GM18861 (cell line): ENCODE results near the gene SPATA13.
"Not testable (repeated sequence)": the region's sequence is repeated elsewhere in the genome, so short reads cannot be mapped to it uniquely, and the experiment has no call there.

Source experiments
- ATAC-seq: cut with Tn5 transposase; IDR thresholded peaks from one replicate; pipeline ENCODE4 v1.9.1; 2021; ENCODE audit not compliant: unreplicated experiment

The SPATA13 gene

DNA sequence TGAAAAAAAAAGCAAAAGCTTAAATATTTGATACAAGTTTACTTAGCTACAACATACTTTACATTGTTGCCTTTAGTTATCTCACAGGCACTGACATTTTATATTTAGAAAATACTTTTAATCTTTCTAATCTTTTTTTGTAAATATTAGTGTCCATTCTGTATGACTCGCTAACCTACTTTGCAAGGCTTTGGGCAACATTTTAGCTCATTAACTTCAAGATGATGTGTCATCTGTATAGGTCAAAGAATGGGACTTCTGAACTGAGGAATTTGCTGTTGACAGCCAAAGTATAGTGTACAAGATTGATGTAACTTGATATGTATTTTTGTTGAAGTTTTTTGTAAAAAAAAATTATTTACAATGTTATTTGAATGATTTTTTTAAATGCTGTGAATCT is 146.1 kb downstream of the SPATA13 start:
- no peak for ATAC-seq

DNA sequence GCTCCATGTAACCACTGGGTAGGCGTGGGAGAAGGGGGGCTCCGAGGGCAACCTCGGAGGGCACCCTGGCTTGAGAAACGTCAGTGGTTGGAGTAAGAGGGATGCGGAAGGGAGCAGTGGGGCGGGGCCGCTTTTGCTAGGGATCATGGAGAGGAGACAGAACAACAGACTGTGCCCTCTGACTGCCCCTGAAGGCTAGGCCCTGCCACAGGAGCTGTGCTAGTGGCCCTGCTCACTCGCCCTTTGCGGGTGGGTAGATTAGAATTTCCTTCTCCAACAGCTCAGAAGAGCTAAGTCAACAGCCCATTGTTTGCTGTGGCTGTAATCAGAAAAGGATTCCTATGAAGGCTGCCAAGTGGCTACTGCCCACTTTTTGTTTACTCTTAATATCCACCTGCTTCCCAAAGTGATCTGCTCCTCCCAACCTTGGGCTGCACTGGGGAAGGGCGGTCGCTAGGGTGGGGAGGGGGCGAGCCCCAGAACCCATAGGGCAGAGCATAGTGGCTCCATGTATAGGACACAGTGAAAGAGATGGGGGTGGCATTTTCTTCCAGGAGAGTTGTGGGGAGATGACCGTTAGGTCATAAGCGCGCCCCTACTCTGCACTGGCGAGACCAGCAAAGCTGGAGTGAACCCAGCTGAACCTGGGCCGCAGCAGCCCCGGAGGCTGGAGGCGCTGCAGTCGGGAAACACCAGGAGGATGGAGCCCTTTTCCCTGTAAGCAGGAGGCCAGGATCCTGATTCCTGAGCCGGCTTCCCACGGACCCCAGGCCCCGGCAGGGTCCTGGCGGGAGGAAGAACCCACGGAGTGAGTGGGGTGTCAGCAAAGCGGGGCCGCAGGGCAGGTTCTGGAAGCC is 146.9 kb downstream of the SPATA13 start:
- no peak for ATAC-seq

DNA sequence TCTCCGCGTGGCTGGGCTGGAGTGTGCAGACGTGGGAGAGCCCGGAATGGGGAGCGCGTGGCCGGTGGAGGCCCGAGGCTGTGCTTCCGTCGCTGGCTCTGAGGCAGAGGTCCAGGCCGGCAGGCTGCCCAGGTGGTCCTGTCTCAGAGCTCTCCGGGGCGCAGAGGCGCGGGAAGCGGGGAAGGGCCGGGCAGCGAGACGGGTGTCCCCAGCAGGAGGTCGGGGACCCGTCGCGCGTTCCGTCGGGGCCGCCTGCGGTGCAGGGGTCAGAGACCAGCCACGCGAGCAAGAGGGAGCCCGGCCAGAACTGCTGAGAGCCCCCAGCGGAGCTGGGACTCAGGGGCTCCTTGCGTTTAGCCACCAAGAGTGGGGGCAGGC is 147.5 kb downstream of the SPATA13 start:
- ATAC-seq = no peak

DNA sequence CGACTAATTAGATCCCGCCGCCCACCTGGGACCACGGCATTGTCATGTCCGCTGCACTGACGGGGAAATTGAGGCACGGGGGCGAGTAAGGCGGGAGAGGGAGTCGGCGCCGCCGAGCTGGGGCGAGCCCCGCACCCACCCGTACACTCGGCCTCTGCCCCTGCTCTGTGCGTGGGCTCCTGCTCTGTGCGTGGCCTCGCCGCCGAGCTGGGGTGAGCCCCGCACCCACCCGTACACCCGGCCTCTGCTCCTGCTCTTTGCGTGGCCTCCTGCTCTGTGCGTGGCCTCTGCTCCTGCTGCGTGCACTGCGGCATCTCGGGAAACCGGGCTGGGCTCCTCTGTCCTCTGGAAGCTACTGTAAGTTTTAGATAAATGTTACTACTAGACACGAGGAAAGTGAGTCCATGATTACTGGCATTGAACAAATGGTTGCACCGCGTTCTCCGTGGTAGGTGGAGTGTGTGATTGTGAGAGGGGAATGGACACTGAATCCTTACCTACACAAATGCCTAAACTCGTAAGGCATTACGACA is 148.0 kb downstream of the SPATA13 start:
- ATAC-seq = no peak

DNA sequence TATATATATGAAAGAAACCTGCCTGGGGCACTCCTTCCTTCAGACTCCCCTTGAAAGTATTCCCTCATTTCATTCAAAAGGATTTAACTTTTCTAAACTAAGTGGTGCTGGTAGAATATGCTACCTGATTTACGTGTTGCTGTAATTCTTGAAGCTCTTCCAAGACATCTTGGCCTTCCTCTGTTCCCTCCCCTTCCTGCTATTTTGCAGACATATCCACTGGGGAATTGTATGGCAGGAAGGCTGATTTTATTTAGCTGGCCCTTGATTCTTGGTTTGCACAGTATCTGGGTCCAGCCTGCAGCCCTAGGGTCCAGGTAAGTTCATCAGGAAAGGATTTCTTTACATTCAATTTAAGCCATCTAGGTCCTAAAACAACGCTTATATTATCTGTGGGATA is 148.8 kb downstream of the SPATA13 start, which contains the start of gene C1QTNF9:
Gene C1QTNF9, plus strand, starts transcription at position 281 of the 400 bp plus-strand sequence. CDS start 6,424 bp downstream, outside the sequence.
- not testable (repeated sequence) for ATAC-seq

DNA sequence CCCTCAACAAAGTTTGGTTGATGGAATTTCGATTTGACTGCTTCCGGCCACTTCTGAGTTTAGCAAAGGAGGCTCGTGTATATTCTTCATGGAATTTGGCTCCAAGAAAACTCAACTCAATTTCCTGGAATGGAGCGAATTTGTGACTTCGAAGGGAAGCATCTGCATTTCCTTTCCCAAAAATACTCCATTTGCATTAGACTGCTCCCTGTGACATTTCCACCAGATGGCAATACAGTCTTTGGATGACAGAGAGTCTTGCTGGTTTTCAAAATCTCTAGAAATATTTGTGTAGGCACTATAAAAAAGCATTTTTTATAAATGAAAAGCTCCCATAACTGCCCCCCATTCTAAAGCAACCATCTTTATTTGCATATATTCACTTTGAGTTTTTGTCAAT is 152.9 kb downstream of the SPATA13 start:
- no peak for ATAC-seq

DNA sequence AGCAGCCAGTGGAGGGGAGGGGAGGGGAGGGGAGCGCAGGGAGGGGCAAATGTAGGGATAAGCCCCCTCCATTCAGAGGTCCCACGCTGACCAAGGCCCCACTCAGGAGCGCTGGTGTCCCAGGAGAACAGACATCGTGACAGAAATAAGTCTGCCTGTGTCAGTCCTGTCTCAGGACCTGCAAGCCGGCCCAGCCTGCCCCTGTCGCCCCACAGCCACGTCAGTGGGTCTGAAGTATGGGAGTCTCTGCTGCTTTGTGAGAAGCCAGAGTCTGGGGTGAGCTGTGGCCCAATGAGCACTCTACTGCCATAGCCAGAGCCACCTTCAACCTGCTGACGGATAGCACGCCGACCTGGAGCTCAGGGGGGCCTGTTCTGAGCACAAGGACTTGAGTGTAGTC is 157.3 kb downstream of the SPATA13 start:
- not testable (repeated sequence) for ATAC-seq

DNA sequence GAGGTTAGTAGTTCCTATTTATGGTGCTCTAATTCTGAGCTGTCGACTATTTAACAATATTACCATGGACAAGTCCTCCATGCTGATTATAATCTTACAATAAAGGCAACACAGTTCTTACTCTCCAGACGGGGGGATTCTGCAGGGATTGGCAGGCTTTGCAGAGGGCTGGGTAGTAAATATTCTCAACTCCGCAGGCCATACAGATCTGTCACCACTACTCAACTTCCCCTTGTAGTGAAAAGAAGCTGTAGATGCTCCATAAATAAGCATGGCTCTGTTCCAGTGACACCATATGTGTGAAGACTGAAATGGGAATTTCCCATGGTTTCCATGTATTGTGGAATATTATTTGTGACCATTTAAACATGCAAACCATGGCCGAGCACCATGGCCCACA is 158.4 kb downstream of the SPATA13 start:
- ATAC-seq = not testable (repeated sequence)

DNA sequence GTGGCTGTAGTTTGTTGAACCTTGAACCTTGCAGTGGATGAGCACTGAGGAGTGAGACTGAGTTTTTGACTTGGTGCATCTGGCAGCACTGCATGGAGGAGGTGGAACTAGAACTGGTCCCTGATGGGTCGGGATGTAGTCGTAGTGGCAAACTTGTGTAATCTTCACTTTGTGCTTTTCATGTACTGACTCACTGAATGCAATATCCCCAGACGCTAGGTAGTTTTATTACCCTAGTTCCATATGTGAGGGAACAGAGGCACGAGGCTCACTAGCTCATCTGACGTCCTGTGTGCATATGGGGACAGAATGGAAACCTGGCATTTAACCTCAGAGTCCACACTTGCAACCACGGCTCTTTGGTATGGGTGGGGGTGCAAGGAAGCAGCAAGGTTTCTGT is 159.1 kb downstream of the SPATA13 start:
- ATAC-seq = not testable (repeated sequence)

DNA sequence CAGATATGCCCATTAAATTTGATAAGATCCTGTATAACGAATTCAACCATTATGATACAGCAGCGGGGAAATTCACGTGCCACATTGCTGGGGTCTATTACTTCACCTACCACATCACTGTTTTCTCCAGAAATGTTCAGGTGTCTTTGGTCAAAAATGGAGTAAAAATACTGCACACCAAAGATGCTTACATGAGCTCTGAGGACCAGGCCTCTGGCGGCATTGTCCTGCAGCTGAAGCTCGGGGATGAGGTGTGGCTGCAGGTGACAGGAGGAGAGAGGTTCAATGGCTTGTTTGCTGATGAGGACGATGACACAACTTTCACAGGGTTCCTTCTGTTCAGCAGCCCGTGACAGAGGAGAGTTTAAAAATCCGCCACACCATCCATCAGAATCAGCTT is 160.9 kb downstream of the SPATA13 start:
- not testable (repeated sequence) for ATAC-seq

DNA sequence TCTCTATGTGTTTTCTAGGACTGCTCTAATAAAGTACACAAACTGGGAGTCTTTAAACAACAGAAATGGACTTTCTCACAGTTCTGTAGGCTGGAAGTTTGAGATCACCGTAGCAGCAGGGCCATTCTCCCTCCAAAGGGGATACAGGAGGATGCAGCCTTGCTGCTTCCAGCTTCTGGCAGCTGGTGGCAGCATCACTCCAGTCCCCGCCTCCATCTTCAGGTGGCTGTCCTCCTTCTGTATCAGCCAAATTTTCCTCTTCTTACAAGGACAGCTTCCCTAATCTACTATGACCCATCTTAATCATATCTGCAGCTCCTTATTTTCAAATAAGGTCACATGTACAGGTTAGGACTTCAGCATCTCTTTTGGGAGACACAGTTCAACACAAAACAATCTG is 161.9 kb downstream of the SPATA13 start:
- ATAC-seq = not testable (repeated sequence)

DNA sequence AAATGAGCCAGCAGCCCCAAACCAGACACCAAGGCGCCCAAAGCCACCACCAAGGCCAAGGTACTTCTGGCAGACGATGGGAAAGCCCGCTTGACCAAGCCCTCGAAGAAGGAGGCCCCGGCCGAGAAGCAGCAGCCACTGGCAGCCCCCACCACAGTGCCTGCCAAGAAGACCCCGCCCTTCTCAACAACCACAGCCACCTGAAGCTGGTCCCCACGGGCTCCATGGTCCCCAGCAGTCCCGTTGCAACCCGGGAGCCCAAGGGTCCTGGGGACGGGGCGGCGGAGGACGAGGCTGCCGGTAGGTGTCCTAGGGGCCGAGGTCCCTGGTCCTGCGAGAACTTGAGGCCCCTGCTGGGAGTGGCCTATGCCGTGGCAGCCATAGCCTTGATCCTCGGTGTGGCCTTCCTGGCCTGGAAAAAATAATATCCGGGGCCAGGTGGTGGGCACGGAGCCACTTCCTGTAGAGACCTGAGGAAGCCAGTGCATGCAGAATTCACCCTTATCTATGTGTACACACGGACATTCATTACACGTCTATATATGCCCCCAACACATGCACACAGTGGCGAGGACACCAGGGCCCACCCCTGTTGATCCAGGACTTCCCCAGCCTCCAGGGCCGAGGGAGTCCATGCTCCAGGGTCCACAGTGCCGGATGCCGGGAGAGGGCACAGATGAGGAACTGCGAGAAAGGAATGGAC is 162.7 kb downstream of the SPATA13 start:
- no peak for ATAC-seq

DNA sequence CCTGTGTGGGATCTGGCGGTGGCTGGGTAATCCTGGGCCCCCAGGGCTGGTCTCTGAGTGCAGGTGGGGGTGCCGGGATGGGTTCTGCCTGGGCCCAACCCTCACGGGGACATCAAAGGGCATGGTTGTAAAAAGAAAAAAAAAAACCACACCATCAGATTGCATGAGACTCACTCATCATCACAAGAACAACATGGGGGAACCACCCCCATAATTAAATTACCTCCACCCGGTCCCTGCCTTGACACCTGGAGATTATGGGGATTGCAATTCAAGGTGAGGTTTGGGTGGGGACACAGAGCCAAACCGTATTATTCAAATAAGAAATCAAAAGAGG is 163.2 kb downstream of the SPATA13 start:
- no peak for ATAC-seq

DNA sequence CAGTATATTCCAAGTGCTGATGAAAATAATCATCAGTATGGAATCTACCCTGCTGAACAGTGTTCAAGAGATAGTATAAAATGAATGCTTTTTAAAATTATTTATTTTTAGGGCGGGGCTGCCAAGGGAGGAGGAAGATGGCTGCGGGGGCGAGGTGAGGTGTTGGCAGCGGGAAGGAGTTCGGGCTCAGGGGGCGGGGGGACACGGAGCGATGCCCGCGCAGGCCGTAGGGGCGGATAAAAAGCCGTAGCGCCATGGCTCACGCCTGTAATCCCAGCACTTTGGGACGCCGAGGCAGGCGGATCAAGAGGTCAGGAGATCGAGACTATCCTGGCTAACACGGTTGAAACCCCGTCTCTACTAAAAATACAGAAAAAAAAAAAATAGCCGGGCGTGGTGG is 167.1 kb downstream of the SPATA13 start:
- not testable (repeated sequence) for ATAC-seq

DNA sequence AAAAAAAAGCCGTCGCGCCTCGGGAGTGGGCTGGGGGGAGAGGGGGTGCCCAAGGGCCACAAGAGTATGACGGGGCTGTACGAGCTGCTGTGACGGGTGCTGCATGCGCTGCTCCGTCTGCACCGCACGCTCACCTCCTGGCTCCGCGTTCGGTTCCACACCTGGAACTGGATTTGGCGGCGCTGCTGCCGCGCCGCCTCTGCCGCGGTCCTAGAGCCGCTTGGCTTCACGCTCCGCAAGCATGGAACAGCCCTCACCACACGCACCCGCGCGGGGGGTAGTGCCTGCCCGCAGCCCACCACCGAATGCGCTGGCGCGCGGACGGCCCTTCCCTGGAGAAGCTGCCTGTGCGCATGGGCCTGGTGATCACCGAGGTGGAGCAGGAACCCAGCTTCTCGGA is 167.6 kb downstream of the SPATA13 start:
- ATAC-seq = no peak

DNA sequence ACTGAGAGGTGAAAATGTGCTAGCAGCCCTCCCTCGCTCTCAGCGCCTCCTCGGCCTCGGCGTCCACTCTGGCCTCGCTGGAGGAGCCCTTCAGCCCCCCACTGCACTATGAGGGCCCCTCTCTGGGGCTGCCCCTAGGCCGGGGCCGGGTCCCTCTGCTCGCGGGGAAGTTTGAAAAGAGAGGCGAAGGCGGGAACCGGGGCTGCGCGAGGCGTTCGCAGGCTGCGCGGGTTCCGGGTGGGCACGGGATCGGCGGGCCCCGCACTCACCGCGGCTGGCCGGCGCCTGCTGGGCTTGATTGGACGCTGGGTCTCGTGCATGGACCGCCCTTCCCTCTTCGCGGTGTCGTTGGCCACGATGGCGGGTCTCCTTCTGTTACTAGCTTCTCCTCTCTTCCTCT is 178.2 kb downstream of the SPATA13 start:
- ATAC-seq = no peak

DNA sequence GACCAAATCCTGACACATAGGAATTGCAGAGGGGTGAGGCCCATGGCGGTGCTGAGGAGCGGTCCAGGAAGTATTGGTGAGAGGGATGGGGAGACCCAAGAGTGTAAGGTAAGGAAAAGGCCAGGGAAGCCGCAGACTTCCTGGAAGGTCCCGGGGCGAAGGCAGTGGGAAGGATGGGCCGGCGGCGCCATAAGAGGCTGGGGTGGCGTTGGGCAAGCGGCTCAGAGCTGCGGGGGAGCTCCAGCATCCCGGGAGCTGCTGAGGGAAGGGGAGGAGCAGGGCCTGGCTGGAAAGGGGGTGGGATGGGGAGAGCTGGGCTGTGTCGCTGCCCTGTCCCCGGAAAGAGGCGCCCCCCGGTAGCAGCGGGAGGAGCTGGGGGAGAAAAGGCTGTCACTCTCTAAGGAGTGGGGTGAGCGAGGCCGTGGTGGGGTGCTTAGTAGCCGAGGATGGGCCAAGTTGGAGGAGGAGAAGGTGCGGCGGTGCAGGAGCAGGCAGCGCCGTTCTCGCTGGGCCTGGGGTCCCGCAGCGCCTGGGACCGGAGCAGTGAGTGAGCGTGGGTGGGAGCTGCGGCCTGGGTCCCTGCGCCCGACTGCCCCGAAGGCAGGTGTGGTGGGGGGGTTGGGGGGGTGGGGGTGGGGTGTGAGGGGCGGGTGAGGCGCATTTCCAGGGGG is 179.6 kb downstream of the SPATA13 start:
- no peak for ATAC-seq

DNA sequence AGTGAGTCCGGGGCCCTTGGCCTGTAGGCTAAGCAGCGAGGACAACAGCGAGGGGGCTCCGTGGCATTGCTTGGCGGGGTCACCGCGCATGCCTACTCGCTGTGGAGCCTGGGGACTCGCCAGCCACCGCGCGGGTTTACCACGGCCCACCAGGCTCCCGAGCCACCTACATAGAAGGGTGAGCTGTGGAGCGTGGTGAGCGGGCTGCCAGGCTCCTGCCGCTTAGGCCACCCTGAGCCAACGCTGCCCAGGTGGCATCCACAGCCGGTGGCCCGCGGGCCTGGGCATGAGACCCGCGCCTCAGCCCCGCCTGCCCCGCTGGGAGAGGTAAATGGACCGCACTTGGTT is 180.1 kb downstream of the SPATA13 start:
- no peak for ATAC-seq

DNA sequence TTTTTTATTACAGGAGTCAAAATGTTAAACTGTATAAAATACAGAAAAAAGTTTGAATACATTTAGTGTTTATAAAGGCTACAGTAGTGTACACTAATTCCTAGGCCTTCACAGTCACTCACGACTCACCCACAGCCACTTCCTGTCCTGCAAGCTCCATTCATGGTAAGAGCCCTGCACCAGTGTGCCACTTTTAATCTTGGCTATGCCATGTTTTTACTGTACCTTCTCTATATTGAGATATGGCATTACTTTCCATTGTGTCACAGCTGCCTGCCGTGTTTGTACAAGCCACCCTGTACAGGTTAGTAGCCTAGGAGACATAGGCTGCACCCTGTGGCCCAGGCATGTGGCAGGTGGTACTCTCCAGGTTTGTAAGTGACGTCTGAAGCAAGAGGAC is 180.9 kb downstream of the SPATA13 start:
- ATAC-seq = no peak

DNA sequence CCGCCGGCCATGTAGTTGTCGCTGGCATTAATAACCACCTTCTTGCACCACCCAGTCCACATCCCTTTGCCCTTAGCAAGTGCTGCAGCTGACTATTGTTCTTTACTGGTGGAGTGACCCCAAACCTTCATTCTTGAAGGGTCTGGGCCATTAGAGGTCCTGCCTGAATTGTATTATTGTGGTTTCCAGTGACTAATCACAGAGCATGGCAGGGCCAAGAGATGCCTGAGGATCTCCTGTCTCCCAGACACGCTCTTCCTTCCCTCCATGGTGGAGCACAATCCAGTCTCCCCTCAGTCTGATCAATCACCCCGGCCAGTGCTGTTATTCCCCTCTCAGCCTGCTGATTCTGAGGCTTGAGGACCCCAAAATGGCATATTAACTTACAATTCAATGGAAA is 187.9 kb downstream of the SPATA13 start:
- ATAC-seq = no peak

DNA sequence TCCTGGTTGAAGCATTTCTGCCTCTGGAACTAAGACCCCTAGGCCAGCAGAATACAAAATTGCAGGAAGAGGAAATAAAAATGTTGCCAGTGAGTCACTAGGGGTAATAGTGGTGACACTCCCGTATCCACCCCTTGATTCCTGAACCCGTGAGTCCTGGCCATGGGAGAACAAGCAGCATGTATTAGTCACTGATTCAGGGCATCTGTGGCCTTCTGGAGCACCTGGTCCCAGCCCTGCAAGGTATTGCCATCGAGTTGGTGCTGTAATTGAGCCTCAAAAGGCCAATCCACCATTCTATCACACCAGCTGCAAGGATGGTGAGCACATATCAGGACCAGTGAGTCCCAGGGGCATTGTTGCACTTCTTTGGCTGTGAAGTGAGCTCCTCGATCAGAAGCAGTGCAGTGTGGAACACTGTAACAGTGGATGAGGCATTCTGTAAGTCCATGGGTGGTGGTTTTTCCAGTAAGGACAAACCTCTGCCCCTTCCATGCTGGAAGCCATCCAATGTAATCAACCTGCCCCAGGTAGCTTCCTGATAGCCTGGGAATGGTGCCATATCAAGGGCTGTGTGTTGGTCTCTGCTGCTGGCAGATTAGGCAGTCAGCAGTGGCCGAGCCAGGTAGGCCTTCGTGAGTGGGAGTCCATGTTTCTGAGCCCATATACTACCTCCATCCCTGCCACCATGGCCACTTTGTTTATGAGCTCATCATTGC is 188.4 kb downstream of the SPATA13 start:
- no peak for ATAC-seq
